C4-2B (cell line): ENCODE data around the gene NELL1.

Experiments used
- ZFX ChIP-seq: fragments of 450-650 bp; IDR thresholded peaks from 2 replicates; pipeline ENCODE4 v1.6.1; 2017
- TF ChIP-seq, protein P1 (sequence below): fragments of 450-650 bp; conservative IDR thresholded peaks from 2 replicates; pipeline ENCODE4 v1.5.1; 2017; ENCODE audit warnings: mild to moderate bottlenecking

DNA sequence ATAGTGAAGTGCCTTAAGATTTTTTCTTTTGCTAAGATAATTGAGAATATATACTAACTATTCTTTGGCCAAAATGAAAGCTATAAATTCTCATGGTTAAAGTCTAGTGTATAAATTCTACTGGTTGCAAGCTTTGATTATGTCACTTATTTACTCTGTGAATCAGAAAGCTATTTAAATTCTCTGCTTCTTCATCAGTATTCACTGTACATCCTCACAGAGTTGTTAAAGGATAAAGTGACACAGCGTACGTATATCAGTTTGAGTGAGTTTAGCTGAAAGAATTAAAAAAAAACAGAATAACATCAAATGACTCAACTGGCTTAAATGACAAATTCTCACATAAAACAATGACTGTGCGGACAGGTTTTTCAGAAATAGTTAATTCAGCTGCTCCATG, 453.1 kb downstream of the NELL1 start:
- TF ChIP-seq, protein P1, sequence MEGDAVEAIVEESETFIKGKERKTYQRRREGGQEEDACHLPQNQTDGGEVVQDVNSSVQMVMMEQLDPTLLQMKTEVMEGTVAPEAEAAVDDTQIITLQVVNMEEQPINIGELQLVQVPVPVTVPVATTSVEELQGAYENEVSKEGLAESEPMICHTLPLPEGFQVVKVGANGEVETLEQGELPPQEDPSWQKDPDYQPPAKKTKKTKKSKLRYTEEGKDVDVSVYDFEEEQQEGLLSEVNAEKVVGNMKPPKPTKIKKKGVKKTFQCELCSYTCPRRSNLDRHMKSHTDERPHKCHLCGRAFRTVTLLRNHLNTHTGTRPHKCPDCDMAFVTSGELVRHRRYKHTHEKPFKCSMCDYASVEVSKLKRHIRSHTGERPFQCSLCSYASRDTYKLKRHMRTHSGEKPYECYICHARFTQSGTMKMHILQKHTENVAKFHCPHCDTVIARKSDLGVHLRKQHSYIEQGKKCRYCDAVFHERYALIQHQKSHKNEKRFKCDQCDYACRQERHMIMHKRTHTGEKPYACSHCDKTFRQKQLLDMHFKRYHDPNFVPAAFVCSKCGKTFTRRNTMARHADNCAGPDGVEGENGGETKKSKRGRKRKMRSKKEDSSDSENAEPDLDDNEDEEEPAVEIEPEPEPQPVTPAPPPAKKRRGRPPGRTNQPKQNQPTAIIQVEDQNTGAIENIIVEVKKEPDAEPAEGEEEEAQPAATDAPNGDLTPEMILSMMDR: no peak
- TF ChIP-seq ZFX: no peak
